Suprapubic skin (tissue), 4 donors: Measurements from ENCODE around the gene VIT. TPM values are rescaled to one million over a fixed set of nuclear protein-coding genes. Genes with fewer than 3 reads are reported as not detected.

Source experiments
- DNase-seq, 2 donors: peaks; one replicate each; pipeline ENCODE4 v3.0.0-alpha.2; 2019; ENCODE audit warnings: low spot score in 2 of 2
- H3K27ac ChIP-seq: fragments of 200-600 bp; sonication (generic); one replicate; pipeline ENCODE4 v1.5.1; 2019
- H3K27me3 ChIP-seq: fragments of 200-600 bp; sonication (generic); one replicate; pipeline ENCODE4 v1.5.1; 2019
- H3K36me3 ChIP-seq: fragments of 200-600 bp; sonication (generic); one replicate; pipeline ENCODE4 v1.5.1; 2019
- H3K4me1 ChIP-seq: fragments of 200-600 bp; sonication (generic); one replicate; pipeline ENCODE4 v1.5.1; 2019
- H3K4me3 ChIP-seq: fragments of 200-600 bp; sonication (generic); one replicate; pipeline ENCODE4 v1.5.1; 2019; ENCODE audit warnings: mild to moderate bottlenecking
- H3K9me3 ChIP-seq: fragments of 200-600 bp; sonication (generic); one replicate; pipeline ENCODE4 v1.5.1; 2019
- EP300 ChIP-seq: sonication (generic); formaldehyde crosslinking; IDR thresholded peaks from one replicate; pipeline ENCODE4 v1.6.1; 2017; ENCODE audit warnings: antibody characterized with exemption
- POLR2A ChIP-seq, 2 donors: fragments of 450-650 bp; IDR thresholded peaks; one replicate each; pipeline ENCODE4 v1.6.1; 2017; ENCODE audit warnings: antibody characterized with exemption in 2 of 2, mild to moderate bottlenecking in 2 of 2, moderate library complexity in 2 of 2
- POLR2AphosphoS5 ChIP-seq, 3 donors: sonication (generic); formaldehyde crosslinking; IDR thresholded peaks; one replicate each; pipeline ENCODE4 v1.6.1; 2017; ENCODE audit warnings: antibody characterized with exemption in 3 of 3
- WGBS: methylation state at CpG from one replicate; pipeline ENCODE4 v1.1.5; 2018; 5-methylcytosine and 5-hydroxymethylcytosine counted together
- total RNA-seq, 4 donors: library from RNA; depleted of rRNA; stranded (reverse); fragments of >200 nt; gene quantifications; one replicate each; pipeline ENCODE4 v1.1.0, GENCODE V29; 2016
- TF ChIP-seq, protein P1 (sequence below), 2 donors: fragments of 200-600 bp in 1 of 2; fragments of 450-650 bp in 1 of 2; sonication (generic) in 1 of 2; IDR thresholded peaks; one replicate each; pipeline ENCODE4 v1.5.1; 2016 to 2019; ENCODE audit warnings: antibody characterized with exemption in 2 of 2, mild to moderate bottlenecking in 1 of 2, moderate library complexity in 1 of 2

The VIT gene
- total RNA-seq, 4 donors from 2014 or later, result 5.6 to 9.8 (median 9.1) TPM

DNA sequence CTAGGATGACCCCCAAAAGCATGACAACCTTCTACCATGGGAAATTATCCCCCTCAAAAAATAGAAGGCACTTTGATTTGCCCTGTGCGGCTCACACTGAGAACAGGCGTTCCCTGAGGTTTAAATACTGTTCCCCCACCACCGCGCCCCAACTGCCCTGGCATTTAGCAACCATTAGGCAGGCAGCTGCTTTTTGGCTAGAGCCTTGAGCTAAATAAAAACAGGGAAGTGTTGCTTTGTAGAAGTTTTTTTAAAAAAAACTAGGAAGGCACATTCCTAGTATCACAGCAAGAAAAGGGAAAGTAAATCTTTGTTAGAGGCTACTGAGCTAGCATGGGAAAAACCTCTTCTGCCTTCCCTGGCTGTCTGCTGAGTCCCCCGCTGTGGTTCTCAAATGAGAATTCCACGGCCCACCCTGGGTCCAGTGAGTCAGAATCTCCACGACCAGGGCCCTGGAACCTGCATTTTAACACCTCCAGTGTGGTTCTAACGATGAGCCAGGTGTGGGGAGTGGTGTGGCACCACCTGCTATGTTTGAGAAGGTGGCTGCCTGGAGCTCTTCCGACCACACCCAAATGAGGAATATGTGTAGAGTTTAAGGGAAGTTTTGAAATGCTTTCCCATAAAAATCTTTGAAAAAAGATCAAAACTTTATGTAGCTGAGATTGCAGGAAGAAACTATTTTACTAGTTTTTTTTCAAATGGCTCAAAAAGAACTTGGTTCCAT, 66.4 kb downstream of the VIT start:
- no peak for TF ChIP-seq POLR2AphosphoS5 (IDR thresholded peaks at IDR 0.05)
- TF ChIP-seq POLR2A (IDR thresholded peaks at IDR 0.05), result no peak
- TF ChIP-seq, protein P1, sequence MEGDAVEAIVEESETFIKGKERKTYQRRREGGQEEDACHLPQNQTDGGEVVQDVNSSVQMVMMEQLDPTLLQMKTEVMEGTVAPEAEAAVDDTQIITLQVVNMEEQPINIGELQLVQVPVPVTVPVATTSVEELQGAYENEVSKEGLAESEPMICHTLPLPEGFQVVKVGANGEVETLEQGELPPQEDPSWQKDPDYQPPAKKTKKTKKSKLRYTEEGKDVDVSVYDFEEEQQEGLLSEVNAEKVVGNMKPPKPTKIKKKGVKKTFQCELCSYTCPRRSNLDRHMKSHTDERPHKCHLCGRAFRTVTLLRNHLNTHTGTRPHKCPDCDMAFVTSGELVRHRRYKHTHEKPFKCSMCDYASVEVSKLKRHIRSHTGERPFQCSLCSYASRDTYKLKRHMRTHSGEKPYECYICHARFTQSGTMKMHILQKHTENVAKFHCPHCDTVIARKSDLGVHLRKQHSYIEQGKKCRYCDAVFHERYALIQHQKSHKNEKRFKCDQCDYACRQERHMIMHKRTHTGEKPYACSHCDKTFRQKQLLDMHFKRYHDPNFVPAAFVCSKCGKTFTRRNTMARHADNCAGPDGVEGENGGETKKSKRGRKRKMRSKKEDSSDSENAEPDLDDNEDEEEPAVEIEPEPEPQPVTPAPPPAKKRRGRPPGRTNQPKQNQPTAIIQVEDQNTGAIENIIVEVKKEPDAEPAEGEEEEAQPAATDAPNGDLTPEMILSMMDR (IDR thresholded peaks at IDR 0.05), result no peak
- no peak for TF ChIP-seq EP300
- no peak for DNase-seq
- H3K4me1 ChIP-seq, result no peaks in the 10 kb centered on the region
- no peaks in the 10 kb centered on the region for H3K9me3 ChIP-seq
- 51% methylated on average over 9 of the region's 9 CpGs for WGBS
- H3K36me3 ChIP-seq, result no peaks in the 10 kb centered on the region
- H3K27me3 ChIP-seq, result no peaks in the 10 kb centered on the region
- H3K4me3 ChIP-seq, result no peak overlapping the region
- no peak overlapping the region for H3K27ac ChIP-seq

DNA sequence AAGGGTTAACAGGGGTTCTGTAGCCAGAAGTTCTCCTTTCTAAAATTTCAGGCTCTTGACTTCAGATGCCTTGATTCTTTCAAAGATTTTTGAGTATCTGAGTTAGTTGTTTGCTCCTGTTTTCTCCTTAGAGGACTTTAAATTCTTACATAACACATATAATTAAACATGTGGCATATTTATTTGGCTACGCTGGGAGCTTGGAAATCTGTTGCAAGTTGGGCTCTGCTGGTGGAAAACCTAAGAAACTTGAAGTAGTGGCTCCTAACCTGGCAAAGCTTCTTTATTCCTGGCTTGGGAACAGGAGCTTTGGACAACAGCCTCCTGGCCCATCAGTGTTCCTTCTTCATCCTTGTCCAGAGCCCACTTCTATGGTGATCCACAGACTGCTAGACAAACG, 72.6 kb downstream of the VIT start:
- Histone ChIP-seq H3K4me3 (no peak overlapping the region), H3K4me1 (no peaks in the 10 kb centered on the region), H3K27me3 (no peaks in the 10 kb centered on the region), H3K36me3 (no peaks in the 10 kb centered on the region), H3K27ac (no peak overlapping the region), H3K9me3 (no peaks in the 10 kb centered on the region)
- TF ChIP-seq, protein P1 (IDR thresholded peaks at IDR 0.05), result no peak
- TF ChIP-seq POLR2A (IDR thresholded peaks at IDR 0.05), result no peak
- no peak for TF ChIP-seq POLR2AphosphoS5 (IDR thresholded peaks at IDR 0.05)
- TF ChIP-seq EP300, result no peak
- 55% methylated on average over 2 of the region's 2 CpGs for WGBS
- DNase-seq, result no peak

DNA sequence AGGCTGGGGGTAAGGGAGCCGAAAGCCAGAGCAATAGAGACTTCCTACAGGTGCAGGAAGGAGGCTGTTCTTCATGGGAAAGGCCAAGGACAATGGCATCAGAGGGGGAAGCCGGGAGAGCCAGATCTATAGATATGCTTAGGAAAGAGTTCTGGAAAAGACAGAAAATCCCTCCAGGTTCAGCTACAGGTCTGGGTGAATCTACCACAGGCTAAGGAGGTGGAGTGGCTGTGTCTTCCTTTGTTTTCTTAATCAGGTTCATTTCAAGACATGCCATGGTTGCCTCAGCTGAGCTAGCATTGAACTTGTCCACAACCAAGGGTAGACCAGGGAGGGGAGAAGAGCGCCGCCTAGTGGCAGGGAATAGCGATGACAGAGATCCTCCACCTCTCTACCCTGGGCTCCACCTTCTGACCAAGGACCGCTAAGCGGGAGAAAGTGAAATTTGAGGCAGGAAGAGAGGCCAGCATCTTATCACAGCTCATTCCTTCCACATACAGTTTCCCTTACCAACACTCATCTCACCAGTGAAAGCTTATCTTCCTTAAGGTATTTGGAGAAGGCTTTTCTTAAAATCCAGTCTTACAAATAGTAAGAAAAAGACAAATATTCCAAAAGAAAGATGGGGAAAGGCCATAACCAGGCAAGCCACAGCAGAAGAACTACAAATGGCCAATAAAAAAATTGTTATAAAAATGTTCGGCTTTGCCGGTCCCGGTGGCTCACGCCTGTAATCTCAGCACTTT, 74.2 kb downstream of the VIT start:
- Histone ChIP-seq H3K4me3 (no peak overlapping the region), H3K27me3 (no peaks in the 10 kb centered on the region), H3K36me3 (no peaks in the 10 kb centered on the region), H3K9me3 (no peaks in the 10 kb centered on the region), H3K4me1 (no peaks in the 10 kb centered on the region), H3K27ac (no peak overlapping the region)
- TF ChIP-seq POLR2AphosphoS5 (IDR thresholded peaks at IDR 0.05), result no peak
- TF ChIP-seq POLR2A (IDR thresholded peaks at IDR 0.05), result no peak
- TF ChIP-seq, protein P1 (IDR thresholded peaks at IDR 0.05), result no peak
- TF ChIP-seq EP300, result no peak
- no peak for DNase-seq
- 71% methylated on average over 11 of the region's 11 CpGs for WGBS

DNA sequence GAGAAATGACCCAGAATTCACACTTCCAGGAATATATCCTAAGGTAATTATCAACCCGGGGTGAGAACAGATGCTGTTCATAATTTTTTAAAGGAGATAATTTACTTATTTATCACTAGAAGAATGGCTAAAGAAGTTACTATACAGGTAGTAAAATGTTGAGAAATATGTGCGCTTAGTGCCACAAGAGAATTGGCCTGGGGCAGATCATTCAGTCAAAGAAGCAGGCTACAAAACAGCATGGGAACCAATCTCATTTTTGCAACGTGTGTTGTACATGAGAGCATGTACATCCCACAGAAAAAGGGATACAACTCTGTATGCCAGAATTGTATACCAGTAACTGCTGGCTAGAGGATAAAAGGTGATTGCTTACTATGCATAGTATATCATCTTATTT, 75.2 kb downstream of the VIT start:
- no peak for DNase-seq
- H3K36me3 ChIP-seq, result no peaks in the 10 kb centered on the region
- 48% methylated on average over 3 of the region's 3 CpGs for WGBS
- no peaks in the 10 kb centered on the region for H3K4me1 ChIP-seq
- no peaks in the 10 kb centered on the region for H3K9me3 ChIP-seq
- H3K27ac ChIP-seq, result no peak overlapping the region
- no peaks in the 10 kb centered on the region for H3K27me3 ChIP-seq
- no peak for TF ChIP-seq POLR2A (IDR thresholded peaks at IDR 0.05)
- TF ChIP-seq EP300, result no peak
- no peak overlapping the region for H3K4me3 ChIP-seq

DNA sequence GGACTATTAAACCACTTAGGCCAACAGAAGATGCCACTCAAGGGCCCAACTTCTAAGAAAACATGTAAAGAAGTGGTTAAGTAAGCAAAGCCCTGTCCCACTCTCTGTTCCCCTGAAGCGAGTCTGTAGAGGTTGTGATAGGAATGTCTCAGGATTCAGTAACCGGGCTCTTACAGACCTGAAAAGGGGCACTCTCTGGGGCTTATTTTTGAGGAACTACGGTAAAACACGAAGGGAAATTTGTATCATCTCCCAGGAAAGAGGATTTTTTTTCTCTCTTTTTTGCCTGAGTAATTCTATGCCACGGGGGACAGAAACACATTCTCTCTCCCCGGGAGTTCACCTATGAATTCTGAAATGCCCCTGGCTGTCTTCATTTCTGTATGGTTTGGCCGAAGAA, 77.4 kb downstream of the VIT start:
- no peak for DNase-seq
- Histone ChIP-seq H3K27ac (no peak overlapping the region), H3K36me3 (no peaks in the 10 kb centered on the region), H3K27me3 (no peaks in the 10 kb centered on the region), H3K4me3 (no peak overlapping the region), H3K4me1 (no peaks in the 10 kb centered on the region), H3K9me3 (no peaks in the 10 kb centered on the region)
- TF ChIP-seq, protein P1 (IDR thresholded peaks at IDR 0.05), result no peak
- no peak for TF ChIP-seq EP300
- no peak for TF ChIP-seq POLR2A (IDR thresholded peaks at IDR 0.05)
- no peak for TF ChIP-seq POLR2AphosphoS5 (IDR thresholded peaks at IDR 0.05)
- WGBS, result 89% methylated on average over 7 of the region's 7 CpGs
